ENCODE measurements around the gene FAM181B.
"Not testable (repeated sequence)": the region's sequence is repeated elsewhere in the genome, so short reads cannot be mapped to it uniquely, and the experiment has no call there.

The FAM181B gene

GRCh38 chr11:82731691-82732277 lies 1.9 kb downstream of the FAM181B start:
- DNase-seq: no peak

- DNase-seq: no peak
These were observed 2.9 kb downstream of the FAM181B start for GRCh38 chr11:82730754-82731153.

- DNase-seq: no peak
These were observed 3.4 kb downstream of the FAM181B start for GRCh38 chr11:82730286-82730685.

GRCh38 chr11:82724026-82724425 lies 9.6 kb downstream of the FAM181B start:
- DNase-seq: no peak

GRCh38 chr11:82722231-82722630 lies 11.4 kb downstream of the FAM181B start:
- no peak for DNase-seq

GRCh38 chr11:82720267-82721065 lies 13.2 kb downstream of the FAM181B start:
- DNase-seq: no peak

GRCh38 chr11:82719361-82720105 lies 14.1 kb downstream of the FAM181B start:
- DNase-seq: no peak

- no peak for DNase-seq
These were observed 14.8 kb downstream of the FAM181B start for GRCh38 chr11:82718821-82719220.

- no peak for DNase-seq
These were observed 15.4 kb downstream of the FAM181B start for GRCh38 chr11:82718307-82718706.

GRCh38 chr11:82714346-82715174 lies 19.1 kb downstream of the FAM181B start:
- no peak for DNase-seq

- DNase-seq: no peak
These were observed 22.0 kb downstream of the FAM181B start for GRCh38 chr11:82711648-82712047.

GRCh38 chr11:82703796-82704195 lies 29.9 kb downstream of the FAM181B start:
- no peak for DNase-seq

GRCh38 chr11:82703226-82703625 lies 30.4 kb downstream of the FAM181B start:
- no peak for DNase-seq

GRCh38 chr11:82701847-82702520 lies 31.7 kb downstream of the FAM181B start:
- no peak for DNase-seq

- DNase-seq: no peak
These were observed 34.9 kb downstream of the FAM181B start for GRCh38 chr11:82698576-82699352.

GRCh38 chr11:82692981-82693380 lies 40.7 kb downstream of the FAM181B start:
- DNase-seq: no peak

GRCh38 chr11:82689347-82689746 lies 44.3 kb downstream of the FAM181B start:
- not testable (repeated sequence) for DNase-seq

- no peak for DNase-seq
These were observed 47.5 kb downstream of the FAM181B start for GRCh38 chr11:82686211-82686610.

- DNase-seq: no peak
These were observed 50.6 kb downstream of the FAM181B start for GRCh38 chr11:82683029-82683428.

- no peak for DNase-seq
These were observed 51.5 kb downstream of the FAM181B start for GRCh38 chr11:82682003-82682751.

GRCh38 chr11:82680252-82680651 lies 53.4 kb downstream of the FAM181B start:
- DNase-seq: no peak

Data from NCI-H187 (cell line).